ENCODE results near the gene ZDHHC13.
A peak's percentile ranks its signal among the peaks of the same experiment; 100 is the strongest.

DNA sequence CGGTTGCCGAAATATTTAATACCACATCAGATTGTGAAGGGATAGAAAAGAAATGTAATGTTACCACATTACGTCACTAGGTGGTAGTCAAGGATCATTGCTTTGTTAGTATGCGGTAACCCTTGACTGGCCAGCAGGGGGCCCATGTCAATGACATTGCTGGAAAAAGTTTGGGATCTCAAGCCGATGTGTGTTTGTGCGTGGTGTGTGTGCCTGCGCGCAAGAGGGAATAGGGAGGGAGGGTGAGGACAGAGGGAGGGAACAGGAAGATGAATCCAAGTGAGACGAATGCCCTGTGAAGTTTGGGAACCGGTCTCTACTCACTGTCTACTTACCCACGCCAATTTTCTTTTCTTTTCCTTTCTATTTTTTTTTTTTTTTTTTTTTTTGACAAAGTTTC, 45.7 kb upstream of the ZDHHC13 start:
- TF ChIP-seq, protein P1, sequence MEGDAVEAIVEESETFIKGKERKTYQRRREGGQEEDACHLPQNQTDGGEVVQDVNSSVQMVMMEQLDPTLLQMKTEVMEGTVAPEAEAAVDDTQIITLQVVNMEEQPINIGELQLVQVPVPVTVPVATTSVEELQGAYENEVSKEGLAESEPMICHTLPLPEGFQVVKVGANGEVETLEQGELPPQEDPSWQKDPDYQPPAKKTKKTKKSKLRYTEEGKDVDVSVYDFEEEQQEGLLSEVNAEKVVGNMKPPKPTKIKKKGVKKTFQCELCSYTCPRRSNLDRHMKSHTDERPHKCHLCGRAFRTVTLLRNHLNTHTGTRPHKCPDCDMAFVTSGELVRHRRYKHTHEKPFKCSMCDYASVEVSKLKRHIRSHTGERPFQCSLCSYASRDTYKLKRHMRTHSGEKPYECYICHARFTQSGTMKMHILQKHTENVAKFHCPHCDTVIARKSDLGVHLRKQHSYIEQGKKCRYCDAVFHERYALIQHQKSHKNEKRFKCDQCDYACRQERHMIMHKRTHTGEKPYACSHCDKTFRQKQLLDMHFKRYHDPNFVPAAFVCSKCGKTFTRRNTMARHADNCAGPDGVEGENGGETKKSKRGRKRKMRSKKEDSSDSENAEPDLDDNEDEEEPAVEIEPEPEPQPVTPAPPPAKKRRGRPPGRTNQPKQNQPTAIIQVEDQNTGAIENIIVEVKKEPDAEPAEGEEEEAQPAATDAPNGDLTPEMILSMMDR (IDR thresholded peaks at IDR 0.05; ENCODE audit: insufficient read depth, low read depth, low read length) = peak; percentile 97
- TF ChIP-seq EZH2 (IDR thresholded peaks at IDR 0.05; ENCODE audit: insufficient read depth, low read length) = no peak
